CD4-positive, alpha-beta T cell treated with Interferon gamma for 1 hour (primary cell): ENCODE data around the gene LGR4.
"Not testable (repeated sequence)": the region's sequence is repeated elsewhere in the genome, so short reads cannot be mapped to it uniquely, and the experiment has no call there.

ENCODE experiments used
- DNase-seq: peaks from one replicate; pipeline ENCODE4 v3.0.0-alpha.2; 2020

The LGR4 gene

GRCh38 chr11:27472398-27473016 is at the start of gene LGR4:
TSS of gene LGR4 (minus strand) at chr11:27472790. CDS start at chr11:27472302, 488 bp downstream.
- DNase-seq, result peak; percentile 79

- no peak for DNase-seq
These were observed 47.6 kb upstream of the LGR4 start for GRCh38 chr11:27520226-27520625.

- no peak for DNase-seq
These were observed 45.9 kb upstream of the LGR4 start for GRCh38 chr11:27518518-27518917.

GRCh38 chr11:27517490-27517889 is 44.9 kb upstream of the LGR4 start:
- not testable (repeated sequence) for DNase-seq

GRCh38 chr11:27514558-27514957 is 42.0 kb upstream of the LGR4 start:
- no peak for DNase-seq

GRCh38 chr11:27514076-27514475 is 41.5 kb upstream of the LGR4 start:
- no peak for DNase-seq

GRCh38 chr11:27513389-27513788 is 40.8 kb upstream of the LGR4 start:
- DNase-seq, result no peak

- DNase-seq, result no peak
These were observed 39.6 kb upstream of the LGR4 start for GRCh38 chr11:27512238-27512637.

GRCh38 chr11:27509908-27510307 is 37.3 kb upstream of the LGR4 start:
- DNase-seq, result no peak

- no peak for DNase-seq
These were observed 35.1 kb upstream of the LGR4 start for GRCh38 chr11:27507557-27508322.

GRCh38 chr11:27506200-27507182 is 33.9 kb upstream of the LGR4 start, which contains the start of gene LIN7C:
TSS of gene LIN7C (minus strand) at chr11:27506769. CDS start at chr11:27506752, 17 bp downstream.
- peak; percentile 97 for DNase-seq

- no peak for DNase-seq
These were observed 33.2 kb upstream of the LGR4 start for GRCh38 chr11:27505781-27506180.

- DNase-seq, result no peak
These were observed 31.6 kb upstream of the LGR4 start for GRCh38 chr11:27504205-27504604.

- DNase-seq, result no peak
These were observed 28.5 kb upstream of the LGR4 start for GRCh38 chr11:27501100-27501499.

GRCh38 chr11:27497911-27498310 is 25.3 kb upstream of the LGR4 start:
- DNase-seq, result no peak

- no peak for DNase-seq
These were observed 24.8 kb upstream of the LGR4 start for GRCh38 chr11:27497284-27497866.

- no peak for DNase-seq
These were observed 23.9 kb upstream of the LGR4 start for GRCh38 chr11:27496461-27496860.

GRCh38 chr11:27495710-27496300 is 23.2 kb upstream of the LGR4 start:
- no peak for DNase-seq

- no peak for DNase-seq
These were observed 16.5 kb upstream of the LGR4 start for GRCh38 chr11:27489092-27489491.

GRCh38 chr11:27487706-27488105 is 15.1 kb upstream of the LGR4 start:
- DNase-seq, result no peak

- no peak for DNase-seq
These were observed 13.6 kb upstream of the LGR4 start for GRCh38 chr11:27485930-27486773.
